T-helper 22 cell (primary cell): ENCODE measurements around the gene BIN2.

ENCODE experiments used
- DNase-seq: peaks from one replicate; pipeline ENCODE4 v3.0.0-alpha.2; 2020; ENCODE audit warnings: low read depth

Gene BIN2

DNA sequence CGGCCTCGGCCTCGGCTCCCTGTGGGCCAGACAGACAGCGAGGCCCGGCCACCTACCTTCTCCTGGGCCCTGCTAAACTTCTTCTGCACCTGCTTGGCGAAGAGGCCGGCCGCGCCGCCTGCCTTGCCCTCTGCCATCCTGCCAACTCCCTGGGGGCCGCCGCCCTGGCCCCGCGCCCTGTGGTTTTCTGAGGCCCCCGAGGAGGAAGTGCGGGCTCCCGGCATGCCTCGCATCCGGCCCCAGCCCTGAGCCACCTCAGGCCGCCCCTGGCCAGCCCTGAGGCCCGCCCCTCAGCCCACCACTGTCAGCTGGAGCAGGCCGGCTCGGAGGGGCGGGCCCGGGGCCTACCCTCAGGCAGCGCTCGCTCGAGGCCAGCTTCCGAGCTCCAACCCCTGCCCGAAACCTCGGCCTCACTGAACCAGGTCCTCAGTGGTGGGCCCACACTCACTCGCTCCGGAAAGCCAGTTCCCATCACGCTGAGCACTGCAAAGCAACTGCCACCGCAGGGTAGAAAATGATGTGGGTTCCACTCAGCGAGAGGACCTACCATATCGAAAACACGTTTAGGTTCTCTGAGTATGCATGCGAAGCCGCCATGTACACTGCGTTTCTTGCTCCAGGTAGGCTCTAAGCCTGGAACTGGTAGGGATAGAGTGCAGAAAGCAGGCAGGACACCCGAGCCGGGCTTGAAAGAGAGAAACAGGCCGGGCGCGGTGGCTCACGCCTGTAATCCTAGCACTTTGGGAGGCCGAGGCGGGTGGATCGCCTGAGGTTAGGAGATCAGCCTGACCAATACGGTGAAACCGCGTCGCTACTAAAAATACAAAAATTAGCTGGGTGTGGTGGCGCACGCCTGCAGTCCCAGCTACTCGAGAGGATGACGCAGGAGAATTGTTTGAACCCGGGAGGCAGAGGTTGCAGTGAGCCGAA, at the start of gene BIN2:
TSS of gene BIN2 (minus strand) at position 209 of the 930 bp plus-strand sequence. CDS start at position 137, 72 bp downstream.
- peak; percentile 57 for DNase-seq

DNA sequence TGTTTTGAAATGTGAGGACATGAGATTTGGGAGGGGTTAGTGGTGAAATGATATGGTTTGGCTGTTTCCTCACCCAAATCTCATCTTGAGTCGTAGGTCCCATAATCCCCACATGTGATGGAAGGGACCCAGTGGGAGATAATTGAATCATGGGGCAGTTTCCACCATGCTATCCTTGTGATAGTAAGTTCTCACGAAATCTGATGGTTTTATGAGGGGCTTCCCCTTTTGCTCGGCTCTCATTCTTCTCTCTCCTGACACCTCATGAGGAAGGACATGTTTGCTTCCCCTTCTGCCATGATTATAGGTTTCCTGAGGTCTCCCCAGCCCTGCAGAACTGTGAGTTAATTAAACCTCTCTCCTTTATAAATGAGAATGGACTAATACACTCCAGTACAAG, 49.2 kb upstream of the BIN2 start:
- no peak for DNase-seq

DNA sequence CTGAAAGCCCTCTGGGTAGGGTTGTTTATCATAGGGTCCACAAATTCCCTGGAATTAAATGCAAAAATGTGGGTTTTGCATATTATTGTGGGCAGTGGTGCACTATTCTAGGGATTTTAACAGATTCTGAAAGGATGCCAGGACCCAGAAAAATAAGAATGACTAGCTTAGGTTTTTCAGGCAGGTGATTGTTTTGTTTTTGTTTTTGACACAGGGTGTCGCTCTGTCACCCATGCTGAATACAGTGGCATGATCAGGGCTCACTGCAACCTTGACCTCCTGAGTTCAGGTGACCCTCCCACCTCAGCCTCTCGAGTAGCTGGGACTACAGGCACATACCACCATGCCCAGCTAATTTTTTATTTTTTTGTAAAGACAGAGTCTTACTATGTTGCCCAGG, 48.0 kb upstream of the BIN2 start:
- no peak for DNase-seq

DNA sequence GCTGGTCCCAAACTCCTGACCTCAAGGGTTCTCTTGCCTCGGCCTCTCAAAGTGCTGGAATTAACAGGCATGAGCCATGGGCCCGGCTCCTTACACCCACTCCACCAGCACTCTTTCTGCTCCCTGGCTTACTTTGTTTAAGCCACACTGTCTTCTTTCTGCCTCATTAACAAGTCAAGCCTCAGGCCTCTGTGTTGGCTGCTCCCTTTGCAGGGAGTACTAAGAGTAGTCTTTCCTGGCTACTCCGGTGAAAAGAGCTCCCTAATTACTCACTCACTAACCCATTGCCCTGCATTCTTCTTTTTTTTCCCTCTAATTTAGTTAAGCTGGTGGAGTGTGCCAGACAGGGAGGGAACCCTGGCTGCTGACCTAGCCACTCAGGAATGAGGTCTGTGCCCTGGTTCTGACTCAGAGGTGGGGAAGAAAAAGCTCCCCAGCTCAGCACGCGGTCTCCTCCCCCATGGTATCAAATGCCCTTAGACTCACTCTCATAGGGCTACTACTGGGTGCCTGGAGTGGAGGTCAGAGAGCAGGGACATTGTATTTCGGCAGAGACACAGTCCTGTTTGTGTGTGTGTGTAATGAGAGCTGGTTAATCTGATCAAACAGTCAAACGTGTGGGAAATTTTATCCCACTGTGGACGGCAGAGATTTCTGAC, 47.5 kb upstream of the BIN2 start:
- DNase-seq: no peak

DNA sequence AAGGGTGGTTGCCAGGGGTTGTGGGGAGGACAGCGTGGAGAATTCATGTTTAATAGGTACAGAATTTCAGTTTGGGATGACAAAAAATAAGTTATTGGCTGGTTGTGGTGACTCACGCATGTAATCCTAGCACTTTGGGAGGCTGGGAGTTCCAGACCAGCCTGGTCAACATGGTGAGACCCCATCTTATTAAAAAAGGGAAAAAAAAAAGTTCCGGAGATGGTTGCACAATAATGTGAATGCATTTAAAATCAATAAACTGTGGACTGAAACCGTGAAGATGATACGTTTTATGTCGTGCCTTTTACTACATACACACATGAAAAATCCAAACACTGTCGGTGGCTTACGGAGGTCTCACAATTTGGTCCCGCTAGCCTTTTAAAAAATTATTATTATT, 46.7 kb upstream of the BIN2 start:
- no peak for DNase-seq

DNA sequence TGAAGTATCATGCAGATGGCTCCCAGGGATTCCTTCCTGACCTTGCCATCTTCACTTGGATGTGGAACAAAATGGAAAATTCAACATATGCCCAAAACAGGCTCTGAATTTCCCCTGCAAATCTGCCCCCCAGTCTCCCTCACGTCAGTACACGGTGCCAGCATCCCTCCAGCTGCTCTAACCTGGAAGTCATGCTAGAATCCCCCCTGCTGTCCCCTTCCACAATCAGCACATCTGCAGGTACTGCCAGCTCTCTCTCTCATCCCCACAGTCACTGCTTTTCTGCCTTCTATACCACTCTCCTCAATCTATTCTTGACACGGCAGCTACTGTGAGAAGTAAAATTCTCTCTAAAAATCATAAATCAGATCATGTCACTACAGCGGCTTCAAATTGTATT, 45.6 kb upstream of the BIN2 start:
- peak; percentile 7 for DNase-seq

DNA sequence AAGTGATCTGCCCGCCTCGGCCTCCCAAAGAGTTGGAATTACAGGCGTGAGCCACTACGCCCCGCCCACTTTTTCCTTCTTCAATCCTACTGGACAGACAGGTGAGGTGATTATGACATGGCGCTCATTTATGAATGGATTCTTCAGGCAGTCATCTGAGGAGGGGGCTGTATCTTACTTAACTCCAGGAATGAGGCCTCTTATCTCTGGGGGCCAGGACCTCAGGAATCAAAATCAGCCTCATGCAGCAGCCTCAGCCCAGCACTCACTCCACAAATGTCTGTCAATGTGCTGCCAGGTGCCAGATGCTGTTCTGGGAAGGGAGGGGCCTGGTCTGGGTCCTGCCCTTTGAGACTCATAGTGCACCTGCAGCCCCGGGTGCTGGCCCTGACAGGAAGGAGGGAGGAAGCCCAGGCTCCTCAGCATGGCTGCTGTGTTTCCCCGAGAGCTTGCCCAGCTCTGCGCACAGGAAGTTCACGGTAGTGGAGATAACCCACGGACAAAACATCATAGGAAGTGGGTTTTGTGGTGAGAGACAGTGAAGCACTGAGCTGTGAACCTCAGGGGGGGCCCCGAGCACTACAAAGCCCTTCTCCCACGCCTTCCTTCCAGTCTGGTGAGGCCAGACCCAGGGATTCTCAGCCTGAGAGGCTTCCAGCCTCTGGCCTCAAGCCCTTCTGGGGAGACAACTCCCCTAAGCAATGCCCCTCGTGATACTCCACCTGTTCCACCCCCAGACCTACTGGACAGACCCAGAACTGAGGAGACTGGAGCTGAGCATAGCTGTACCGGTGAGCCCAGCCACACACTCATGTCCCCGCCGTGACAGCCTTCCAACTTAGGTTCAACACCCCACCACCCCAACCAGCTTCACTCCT, 44.9 kb upstream of the BIN2 start:
- peak; percentile 93 for DNase-seq

DNA sequence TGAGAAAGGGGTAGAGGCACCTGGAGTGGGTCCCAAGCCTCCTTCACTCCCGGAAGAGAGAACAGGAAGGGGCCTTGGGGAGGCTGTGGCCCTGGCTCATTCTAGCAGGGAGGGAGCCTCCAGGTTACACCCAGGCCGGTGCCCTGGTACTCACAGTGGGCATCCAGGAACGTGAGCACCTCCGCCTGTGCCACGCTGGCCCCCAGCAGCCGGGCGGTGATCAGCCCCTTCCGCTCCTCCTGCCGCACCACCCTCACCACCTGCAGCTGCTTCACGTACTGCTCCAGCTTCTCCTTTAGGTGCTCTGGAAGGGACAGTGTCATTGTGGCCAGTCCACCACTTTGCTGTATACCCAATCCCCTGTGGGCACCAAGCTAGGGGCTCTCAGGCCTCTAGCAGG, 41.3 kb upstream of the BIN2 start:
- no peak for DNase-seq

DNA sequence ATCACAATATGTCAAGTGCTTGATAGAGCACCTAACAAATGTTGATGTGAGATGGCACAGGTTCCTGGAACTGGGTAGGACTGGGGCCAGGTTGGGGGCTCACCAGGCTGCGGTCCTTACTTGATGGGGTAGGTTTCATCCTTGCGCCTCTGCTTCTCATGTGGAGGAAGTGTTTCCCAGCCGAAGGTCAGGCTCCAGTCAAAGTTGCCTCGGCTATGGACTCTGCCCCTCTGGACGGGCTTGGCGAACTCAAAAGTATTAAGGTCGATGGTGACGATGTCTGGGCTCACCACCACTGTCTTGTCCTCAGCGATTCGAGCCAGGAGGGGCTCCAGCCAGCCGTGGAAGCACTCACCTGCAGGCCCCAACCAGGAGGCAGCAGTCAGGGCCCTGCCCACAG, 40.0 kb upstream of the BIN2 start:
- no peak for DNase-seq

DNA sequence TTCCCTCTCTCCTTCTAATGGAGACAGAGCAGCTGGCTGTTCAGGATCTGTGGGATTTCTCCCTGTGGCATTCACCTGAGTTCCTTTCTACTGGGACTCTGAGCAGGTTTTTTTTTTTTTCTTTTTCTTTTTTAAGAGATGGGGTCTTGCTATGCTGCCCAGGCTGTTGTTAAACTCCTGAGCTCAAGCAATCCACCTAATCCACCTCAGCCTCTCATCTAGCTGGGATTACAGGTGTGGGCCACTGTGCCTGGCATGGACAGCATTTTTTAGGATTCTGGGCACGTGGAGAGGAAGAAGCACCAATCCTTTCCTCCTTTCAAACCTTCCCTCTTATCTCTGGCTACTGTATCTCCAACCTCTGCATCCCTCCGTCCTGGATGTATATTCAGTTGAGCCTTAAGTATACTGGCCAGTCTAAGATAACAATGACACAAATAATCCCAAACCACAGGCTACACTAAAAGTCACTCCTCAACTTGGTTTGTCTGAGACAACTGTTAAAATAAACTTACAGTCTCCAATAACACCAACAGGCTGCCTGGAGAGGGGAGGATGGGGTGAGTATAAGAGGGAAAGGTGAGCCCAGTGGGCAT, 38.9 kb upstream of the BIN2 start:
- no peak for DNase-seq

DNA sequence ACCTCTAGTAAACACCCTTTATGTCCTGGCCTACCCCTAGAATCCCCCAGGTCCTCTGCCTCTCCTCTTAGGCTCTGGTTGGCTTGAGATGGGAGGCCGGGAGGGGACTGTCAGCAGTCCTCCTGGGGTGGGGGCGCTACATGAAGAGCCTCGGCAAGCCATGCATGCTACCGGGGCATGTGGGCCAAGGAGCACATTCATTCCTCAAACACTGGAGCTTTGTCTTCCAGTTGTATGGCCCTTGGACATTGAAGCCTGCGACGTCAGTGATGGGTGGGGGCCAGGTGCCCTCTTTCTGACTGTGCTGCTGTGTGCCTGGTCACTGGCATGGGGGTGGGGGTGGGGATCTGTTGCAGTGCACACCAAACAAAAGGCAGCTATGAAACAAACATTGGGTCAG, 38.3 kb upstream of the BIN2 start:
- no peak for DNase-seq

DNA sequence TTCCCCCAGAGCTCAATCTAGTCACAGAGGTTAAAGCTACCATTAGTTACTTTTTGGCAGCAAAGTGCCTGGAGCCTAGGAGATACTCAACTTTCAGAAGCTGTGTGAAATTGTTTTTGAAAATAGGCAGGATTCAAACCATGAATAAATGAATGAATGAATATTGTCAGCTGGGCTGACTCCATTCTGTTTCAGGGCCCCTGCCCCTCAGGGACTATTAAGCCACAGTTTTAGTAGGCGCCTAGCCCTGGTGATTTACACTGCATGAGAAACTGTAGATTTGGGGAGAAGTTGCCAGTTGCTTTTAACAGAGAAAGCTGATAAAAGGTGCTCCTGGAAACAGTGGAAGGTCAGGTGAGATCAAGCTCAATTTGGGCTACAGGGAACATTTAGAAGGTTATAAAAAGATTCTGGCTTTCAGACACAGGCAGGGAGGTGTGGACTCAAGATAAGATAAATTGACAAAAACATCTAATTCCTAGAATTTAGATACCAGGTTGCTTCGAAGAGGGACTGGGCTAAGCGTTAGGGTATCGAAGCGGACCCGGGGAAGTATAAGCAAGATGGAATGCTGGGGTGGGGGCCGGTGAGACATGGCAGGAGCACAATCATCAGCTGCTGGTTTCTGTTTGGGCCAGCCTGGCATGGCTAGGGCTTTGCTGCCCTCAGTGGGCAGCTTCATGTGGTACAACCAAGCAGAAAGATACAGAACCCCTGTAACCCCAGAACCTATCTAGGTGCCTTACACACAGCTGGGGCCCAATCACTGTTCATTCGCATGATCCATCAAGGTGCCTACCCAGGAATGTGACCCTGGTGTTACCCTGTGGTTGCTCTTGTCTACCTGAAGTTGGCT, 37.4 kb upstream of the BIN2 start:
- DNase-seq: no peak

DNA sequence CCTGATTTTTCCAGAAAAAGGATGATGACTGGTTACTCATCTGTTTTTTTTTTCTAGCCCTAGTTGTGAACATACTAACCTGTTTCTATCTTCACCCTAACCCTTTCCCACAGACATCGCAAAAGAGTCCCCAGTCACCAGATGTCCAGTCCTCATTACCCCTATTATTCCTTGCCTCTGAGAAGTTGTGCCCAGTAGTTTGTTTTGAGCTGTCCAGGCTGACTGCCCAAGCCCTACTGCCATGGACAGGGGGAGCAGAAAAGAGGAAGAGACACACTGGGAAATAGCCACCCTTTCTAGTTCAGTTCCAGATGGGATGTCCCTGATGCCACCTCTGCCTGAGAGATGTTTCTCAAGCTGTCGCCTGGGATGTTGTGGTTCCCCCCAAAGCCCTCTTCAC, 36.3 kb upstream of the BIN2 start:
- no peak for DNase-seq

DNA sequence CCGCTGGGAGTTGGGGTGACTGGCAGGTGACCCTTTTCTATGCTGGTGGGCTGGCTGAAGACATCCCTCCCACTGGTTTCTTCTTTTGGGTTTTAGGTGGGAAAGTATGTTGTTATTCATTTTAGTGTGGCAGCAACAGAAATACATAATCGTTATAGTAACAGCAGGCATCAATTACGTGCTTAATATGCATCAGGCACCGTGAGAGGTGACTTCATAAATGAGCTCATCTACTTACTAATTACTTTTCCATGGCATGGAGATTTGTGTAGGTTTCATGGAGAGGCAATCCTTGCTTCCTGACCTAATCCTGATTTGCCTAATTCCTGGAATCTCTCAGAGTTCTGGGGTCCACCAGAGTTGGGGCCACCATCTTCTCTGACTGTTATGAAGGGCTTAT, 35.9 kb upstream of the BIN2 start:
- no peak for DNase-seq

DNA sequence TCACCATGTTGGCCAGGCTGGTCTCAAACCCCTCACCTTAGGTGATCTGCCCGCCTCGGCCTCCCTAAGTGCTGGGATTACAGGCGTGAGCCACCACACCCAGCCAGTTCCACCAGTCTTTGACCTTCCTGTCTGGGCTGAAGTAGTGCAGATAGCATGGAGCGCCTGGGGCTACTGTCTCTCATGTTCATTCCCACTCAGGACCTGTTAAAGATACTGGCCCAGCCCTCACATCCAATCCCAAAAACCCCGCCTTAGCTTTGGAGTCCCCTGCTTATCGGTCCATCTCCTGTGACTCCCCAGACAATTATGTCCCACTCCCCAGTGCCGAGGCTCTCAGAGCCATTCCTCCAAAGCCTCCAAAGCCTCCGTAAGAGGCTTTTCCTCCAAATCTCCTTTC, 34.5 kb upstream of the BIN2 start:
- no peak for DNase-seq

DNA sequence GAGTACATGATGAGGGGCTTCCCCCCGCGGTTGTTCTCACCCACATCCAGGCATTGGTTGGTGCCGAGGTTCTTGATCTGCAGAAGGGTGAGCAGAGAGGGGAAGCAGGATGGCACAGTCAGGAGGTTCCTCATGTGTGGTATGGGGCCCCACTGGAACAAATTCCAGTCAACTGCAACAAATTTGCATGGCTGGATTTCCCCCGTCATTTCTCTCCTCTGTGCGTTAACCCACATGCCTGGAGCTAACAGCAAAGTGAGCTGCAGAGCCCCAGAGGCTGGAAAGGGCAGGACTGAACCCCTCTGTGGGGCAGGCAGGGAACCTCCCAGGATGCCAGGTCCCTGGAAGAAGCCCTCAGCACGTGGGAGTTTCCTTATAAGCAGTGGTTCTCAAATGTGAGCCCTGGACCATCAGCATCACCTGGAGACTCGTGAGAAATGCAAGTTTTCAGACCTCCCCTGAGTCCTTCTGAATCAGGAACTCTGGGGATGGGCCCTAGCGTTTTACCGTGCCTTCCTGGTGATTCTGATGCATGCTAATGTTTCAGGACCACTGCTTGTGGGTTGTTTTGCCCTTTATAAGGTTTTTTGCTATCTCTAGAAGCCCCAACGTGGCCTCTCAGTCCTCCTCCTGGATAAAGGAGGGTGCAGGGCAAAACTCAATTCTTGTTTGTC, 33.5 kb upstream of the BIN2 start:
- no peak for DNase-seq

DNA sequence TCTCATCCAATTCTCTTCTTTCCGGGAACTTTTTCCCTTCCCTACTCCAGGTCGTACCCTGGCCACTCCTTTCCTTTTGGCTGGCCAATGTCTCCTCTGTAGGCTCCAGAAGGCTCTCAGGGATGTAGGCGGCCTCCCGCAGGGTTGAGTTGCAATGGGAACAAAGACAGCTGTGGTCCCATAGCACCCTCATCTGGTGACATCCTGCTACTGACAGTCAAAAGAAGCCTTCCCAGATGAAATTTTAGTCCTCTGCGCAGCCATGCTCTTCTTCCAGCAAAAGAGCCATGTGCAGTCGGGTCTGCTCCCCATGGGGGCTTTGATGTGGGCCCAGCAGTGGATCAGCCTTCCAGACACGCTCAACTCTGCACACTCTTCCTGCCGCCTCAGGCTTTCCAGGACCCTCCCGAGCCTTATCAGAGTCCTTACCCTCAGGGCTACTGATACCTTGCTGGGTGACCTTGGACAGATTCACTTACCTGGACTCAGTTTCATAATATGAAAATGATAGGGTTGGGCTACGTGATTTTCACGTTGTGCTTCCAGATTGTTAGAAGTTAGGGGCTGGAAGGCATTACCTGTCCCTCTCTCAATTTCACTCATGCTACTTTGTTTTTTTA, 28.0 kb upstream of the BIN2 start:
- no peak for DNase-seq

DNA sequence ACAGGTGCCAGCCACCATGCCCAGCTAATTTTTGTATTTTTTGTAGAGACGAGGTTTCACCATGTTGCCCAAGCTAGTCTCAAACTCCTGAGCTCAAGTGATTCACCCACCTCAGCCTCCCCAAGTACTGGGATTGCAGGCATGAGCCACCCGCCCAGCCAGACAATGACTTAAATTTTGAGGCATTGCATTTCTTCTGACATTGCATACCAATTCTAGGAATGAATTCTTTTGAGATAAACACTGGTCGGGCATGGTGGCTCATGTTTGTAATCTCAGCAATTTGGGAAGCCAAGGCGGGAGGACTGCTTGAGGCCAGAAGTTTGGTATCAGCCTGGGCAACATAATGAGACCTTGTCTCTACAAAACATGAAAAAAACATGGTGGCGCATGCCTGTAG, 25.1 kb upstream of the BIN2 start:
- no peak for DNase-seq

DNA sequence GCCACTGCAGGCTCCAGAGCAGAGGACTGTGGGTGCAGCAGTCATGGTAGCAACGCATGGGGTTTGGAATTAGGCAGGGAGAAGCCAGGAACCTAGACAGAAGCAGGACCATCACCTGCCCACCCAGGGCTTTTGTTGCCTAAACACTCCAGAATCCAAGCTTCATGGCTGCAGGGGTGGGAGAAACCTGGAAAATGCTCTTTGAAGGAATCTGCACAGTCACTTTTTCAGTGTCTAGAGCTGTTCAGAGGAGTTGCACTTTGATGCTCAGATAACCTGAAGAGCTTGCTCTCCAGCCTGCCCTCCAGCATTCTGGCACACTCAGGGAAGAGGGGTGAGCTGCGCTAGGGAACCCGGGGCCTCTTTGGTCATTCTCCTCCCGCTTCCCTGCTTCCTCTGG, 24.1 kb upstream of the BIN2 start:
- DNase-seq: no peak

DNA sequence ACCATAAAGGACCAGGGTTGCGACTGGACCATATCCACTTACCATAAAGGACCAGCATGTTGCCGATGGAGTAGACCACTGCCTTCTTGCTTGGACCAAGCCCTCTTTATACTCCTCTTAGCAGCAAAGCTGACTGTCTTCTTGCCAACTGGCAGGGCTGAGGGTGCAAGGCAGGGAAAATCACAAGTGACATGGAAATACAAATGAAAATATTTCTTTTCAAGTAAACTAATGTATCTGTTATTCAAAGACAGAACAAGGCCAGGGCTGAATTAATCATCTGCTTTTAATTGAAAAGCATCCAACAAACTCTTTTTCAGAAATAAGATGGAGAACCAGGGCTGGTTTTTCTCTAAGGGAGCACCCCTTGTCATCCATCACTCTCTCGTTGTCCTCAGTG, 22.6 kb upstream of the BIN2 start, which contains the start of gene CELA1:
TSS of gene CELA1 (minus strand) at position 99 of the 400 bp plus-strand sequence. CDS start at position 58, 41 bp downstream.
- no peak for DNase-seq
